BJ (cell line): Measurements from ENCODE around the gene UBE3A. TPM values are rescaled to one million over a fixed set of nuclear protein-coding genes. Genes with fewer than 3 reads are reported as not detected.

Source experiments
- CTCF ChIA-PET: fragments of 350-600 bp; formaldehyde crosslinking; extraction: SDS; loops from one replicate; lab custom pipeline; 2021; ENCODE audit warnings: antibody characterized with exemption, inconsistent platforms; lab: Yijun Ruan, JAX
- POLR2A ChIA-PET: fragments of 300-600 bp; sonication (Branson Sonifier 250); formaldehyde crosslinking; extraction: SDS; loops from one replicate; lab custom pipeline; 2021; ENCODE audit warnings: antibody characterized with exemption; lab: Charles Lee
- DNase-seq: peaks from one replicate; pipeline ENCODE4 v3.0.0-alpha.2; 2011; ENCODE audit warnings: low read depth
- H3K27me3 ChIP-seq: 2 replicates; pipeline ENCODE4 v1.6.0; 2011; ENCODE audit warnings: low read length; ENCODE audit not compliant: control insufficient read depth, insufficient read depth
- H3K36me3 ChIP-seq: 2 replicates; pipeline ENCODE4 v1.5.1; 2011; ENCODE audit warnings: low read length; ENCODE audit not compliant: control insufficient read depth, insufficient read depth
- H3K4me3 ChIP-seq: 2 replicates; pipeline ENCODE4 v1.5.1; 2011; ENCODE audit warnings: low read depth, mild to moderate bottlenecking, control low read depth, low read length
- polyA plus RNA-seq: library from polyadenylated mRNA; depleted of rRNA; stranded (reverse); fragments of >200 nt; gene quantifications from 2 replicates; pipeline ENCODE4 v1.2.3, GENCODE V29; 2011
- TF ChIP-seq, protein P1 (sequence below): IDR thresholded peaks from 2 replicates; pipeline ENCODE4 v1.5.1; 2011; ENCODE audit warnings: low read depth, mild to moderate bottlenecking, control low read depth, inconsistent platforms, low read length, moderate library complexity; ENCODE audit not compliant: insufficient read depth

UBE3A gene
- polyA plus RNA-seq, 1 experiment, result 23.5 TPM

DNA sequence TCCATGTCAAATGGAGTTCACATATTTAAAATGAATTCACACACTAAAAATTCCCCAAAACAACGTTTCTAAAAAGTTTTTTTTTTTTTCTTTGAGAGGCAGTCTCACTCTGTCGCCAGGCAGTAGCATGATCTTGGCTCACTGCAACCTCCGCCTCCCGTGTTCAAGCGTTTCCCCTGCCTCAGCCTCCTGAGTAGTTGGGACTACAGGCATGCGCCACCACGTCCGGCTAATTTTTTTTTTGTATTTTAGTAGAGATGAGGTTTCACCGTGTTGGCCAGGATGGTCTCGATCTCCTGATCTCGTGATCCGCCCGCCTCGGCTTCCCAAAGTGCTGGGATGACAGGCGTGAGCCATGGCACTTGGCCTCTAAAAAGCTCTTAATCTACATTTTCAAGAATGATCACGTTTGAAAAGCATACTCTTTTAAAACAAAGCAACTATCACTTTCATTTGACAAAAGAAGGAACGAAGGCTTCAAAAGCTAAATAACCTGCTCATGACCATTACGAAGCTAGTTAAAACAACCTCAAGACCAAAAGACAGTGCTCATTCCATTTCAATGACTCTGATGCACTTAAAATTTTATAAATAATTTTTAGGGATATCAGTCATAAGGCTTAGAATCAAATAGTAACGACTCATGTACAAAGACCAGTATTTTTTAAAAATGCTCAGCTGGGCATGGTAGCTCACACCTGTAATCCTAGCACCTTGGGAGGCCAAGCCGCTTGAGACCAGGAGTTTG, 5.5 kb downstream of the UBE3A start:
- H3K4me3 ChIP-seq, result no peak overlapping the region
- H3K36me3 ChIP-seq, result no peaks in the 10 kb centered on the region
- TF ChIP-seq, protein P1, sequence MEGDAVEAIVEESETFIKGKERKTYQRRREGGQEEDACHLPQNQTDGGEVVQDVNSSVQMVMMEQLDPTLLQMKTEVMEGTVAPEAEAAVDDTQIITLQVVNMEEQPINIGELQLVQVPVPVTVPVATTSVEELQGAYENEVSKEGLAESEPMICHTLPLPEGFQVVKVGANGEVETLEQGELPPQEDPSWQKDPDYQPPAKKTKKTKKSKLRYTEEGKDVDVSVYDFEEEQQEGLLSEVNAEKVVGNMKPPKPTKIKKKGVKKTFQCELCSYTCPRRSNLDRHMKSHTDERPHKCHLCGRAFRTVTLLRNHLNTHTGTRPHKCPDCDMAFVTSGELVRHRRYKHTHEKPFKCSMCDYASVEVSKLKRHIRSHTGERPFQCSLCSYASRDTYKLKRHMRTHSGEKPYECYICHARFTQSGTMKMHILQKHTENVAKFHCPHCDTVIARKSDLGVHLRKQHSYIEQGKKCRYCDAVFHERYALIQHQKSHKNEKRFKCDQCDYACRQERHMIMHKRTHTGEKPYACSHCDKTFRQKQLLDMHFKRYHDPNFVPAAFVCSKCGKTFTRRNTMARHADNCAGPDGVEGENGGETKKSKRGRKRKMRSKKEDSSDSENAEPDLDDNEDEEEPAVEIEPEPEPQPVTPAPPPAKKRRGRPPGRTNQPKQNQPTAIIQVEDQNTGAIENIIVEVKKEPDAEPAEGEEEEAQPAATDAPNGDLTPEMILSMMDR, result no peak
- no peaks in the 10 kb centered on the region for H3K27me3 ChIP-seq
- CTCF ChIA-PET, result interaction anchor here (0.7 kb wide), 1 partner anchor 9 kb away, joined by 3 read pairs; no protein-coding TSS in a partner anchor
- DNase-seq, result no peak
- POLR2A ChIA-PET, result no interaction called here

DNA sequence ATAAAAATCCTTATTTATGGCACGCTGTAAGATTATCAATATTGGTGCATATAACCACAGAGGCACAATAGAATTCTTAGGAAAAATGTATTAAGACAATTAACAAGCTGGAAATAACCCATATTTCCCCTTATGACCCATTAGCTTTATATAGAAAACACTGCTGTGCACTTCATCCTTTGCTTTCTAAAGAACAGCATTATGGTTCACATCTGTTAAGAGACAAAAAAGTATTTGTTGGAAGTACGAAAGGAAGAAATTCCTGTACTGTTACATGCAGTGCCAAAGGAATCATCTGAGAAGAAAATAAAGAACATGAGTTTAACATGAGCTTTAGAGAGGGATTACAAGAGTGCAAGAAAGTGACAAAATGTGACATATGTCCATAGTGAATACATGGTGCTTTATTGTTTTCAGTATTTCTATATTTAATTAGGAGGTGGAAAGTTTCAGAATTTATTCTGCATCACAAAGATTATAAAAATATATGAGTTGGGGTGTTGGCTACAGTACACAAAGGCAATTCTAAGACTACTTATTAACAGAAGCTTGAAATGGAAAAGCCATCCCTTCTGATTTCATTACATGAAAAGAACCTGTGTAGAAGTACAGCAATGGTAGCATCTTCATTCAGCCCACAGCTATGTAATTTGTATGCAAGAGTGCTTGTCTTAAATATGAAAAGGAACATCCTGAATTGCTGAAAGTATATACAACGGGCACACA, 6.8 kb downstream of the UBE3A start:
- Histone ChIP-seq H3K4me3 (no peak overlapping the region), H3K27me3 (no peaks in the 10 kb centered on the region), H3K36me3 (no peaks in the 10 kb centered on the region)
- ChIA-PET POLR2A (no interaction called here), CTCF (interaction anchor here (0.6 kb wide), 2 partner anchors 388 to 1886 kb away, joined by 3 to 4 read pairs; no protein-coding TSS in a partner anchor)
- no peak for DNase-seq
- TF ChIP-seq, protein P1, result no peak

DNA sequence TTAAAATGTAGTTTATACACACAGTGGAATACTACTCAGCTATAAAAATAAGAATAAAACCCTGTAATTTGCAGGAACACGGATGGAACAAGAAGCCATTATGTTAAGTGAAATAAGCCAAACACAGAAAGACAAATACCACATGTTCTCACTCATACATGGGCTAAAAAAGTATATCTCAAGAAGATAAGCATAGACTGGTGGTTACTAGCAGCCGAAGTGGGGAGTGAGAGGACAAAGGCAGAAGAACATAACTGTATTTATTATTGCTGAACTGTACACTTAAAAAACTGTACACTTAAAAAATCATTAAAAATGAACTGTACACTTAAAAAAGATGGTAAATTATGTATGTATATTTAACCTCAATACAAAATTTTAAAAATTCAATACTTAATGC, 11.0 kb downstream of the UBE3A start:
- TF ChIP-seq, protein P1, result no peak
- Histone ChIP-seq H3K4me3 (no peak overlapping the region), H3K36me3 (no peaks in the 10 kb centered on the region), H3K27me3 (no peaks in the 10 kb centered on the region)
- no peak for DNase-seq
- CTCF ChIA-PET, result no interaction called here
- POLR2A ChIA-PET, result no interaction called here

DNA sequence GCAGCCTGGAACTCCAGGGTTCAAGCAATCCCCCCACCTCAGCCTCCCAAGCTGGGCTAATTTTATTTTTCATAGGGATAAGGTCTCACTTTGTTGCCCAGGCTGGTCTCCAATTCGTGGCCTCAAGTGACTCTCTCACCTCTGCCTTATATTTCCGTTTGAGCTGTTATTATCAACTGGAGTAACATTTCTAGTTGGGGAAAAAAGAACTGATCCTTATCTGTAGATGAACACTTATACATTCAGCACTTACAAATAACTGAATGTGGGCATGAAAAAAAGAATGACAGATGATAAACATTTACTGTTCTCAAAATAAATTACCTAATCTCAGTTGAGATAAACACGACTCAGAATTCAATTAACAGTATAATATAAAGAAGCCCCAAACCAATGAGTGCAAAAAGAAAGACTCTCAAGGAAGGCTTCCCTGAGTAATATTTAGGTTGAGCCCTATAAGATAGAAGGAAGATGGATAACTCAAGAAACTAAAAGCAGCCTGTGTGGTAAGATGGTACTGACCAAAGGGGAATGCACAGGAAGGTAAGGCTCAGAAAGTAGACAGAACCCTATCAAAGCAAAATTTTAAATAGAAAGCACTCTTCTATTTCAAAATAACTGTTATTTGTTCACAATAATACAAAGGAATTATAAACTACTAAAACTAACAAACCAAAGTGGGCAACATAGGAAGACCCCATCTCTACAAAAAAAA, 11.8 kb downstream of the UBE3A start:
- CTCF ChIA-PET, result interaction anchor here (0.6 kb wide), 1 partner anchor 1791 kb away, joined by 3 read pairs; no protein-coding TSS in a partner anchor
- no peak for DNase-seq

More for the DNA sequence above, 11.8 kb downstream of the UBE3A start:
- POLR2A ChIA-PET, result no interaction called here
- Histone ChIP-seq H3K4me3 (no peak overlapping the region), H3K27me3 (no peaks in the 10 kb centered on the region), H3K36me3 (no peaks in the 10 kb centered on the region)
- TF ChIP-seq, protein P1, result no peak
